Measurements from ENCODE around the gene INSIG1. TPM values are rescaled to one million over a fixed set of nuclear protein-coding genes. Genes with fewer than 3 reads are reported as not detected.

INSIG1 gene
- polyA plus RNA-seq, 1 of the 3 experiments (the other 2 are of a cell fraction), result 6.4 TPM

GRCh38 chr7:155287284-155287935, 10.3 kb upstream of the INSIG1 start:
- TF ChIP-seq, protein P1, sequence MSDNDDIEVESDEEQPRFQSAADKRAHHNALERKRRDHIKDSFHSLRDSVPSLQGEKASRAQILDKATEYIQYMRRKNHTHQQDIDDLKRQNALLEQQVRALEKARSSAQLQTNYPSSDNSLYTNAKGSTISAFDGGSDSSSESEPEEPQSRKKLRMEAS (IDR thresholded peaks at IDR 0.05; ENCODE audit: low read depth), result no peak
- no peak for TF ChIP-seq CHD2 (IDR thresholded peaks at IDR 0.05; ENCODE audit: low read length, partially characterized antibody)
- no peak for TF ChIP-seq FOSL2 (IDR thresholded peaks at IDR 0.05; ENCODE audit: borderline replicate concordance, low read depth)
- TF ChIP-seq EP300 (IDR thresholded peaks at IDR 0.05; ENCODE audit: borderline replicate concordance in 1 of 2, low read depth in 1 of 2, low read length in 1 of 2), result no peak
- TF ChIP-seq IRF3 (IDR thresholded peaks at IDR 0.05; ENCODE audit: low read depth, low read length), result no peak
- TF ChIP-seq NRF1 (IDR thresholded peaks at IDR 0.05; ENCODE audit: low read depth, low read length), result no peak
- TF ChIP-seq RXRA (IDR thresholded peaks at IDR 0.05; ENCODE audit: borderline replicate concordance, low read depth), result no peak
- no peak for TF ChIP-seq SIN3A (IDR thresholded peaks at IDR 0.05; ENCODE audit: borderline replicate concordance, low read depth, low read length)
- no peak for TF ChIP-seq RAD21 (IDR thresholded peaks at IDR 0.05; ENCODE audit: low read length)
- no peak for TF ChIP-seq FOXM1 (IDR thresholded peaks at IDR 0.05; ENCODE audit: low read depth)
- TF ChIP-seq ZBTB33 (IDR thresholded peaks at IDR 0.05; ENCODE audit: borderline replicate concordance, low read depth), result no peak
- TF ChIP-seq GATA2 (CRISPR knock-in tag; IDR thresholded peaks at IDR 0.05), result no peak
- TF ChIP-seq, protein P2, sequence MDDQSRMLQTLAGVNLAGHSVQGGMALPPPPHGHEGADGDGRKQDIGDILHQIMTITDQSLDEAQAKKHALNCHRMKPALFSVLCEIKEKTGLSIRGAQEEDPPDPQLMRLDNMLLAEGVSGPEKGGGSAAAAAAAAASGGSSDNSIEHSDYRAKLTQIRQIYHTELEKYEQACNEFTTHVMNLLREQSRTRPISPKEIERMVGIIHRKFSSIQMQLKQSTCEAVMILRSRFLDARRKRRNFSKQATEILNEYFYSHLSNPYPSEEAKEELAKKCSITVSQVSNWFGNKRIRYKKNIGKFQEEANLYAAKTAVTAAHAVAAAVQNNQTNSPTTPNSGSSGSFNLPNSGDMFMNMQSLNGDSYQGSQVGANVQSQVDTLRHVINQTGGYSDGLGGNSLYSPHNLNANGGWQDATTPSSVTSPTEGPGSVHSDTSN (IDR thresholded peaks at IDR 0.05), result no peak
- DNase-seq, result no peak
- ChIA-PET POLR2A (no interaction called here), CTCF (interaction anchor here (0.6 to 1.4 kb wide), 3 partner anchors 10 to 97 kb away, joined by 3 to 4 read pairs (median 4); partner anchors contain the start of gene INSIG1)
- Histone ChIP-seq H4K20me1 (ENCODE audit: insufficient read depth) (no peaks in the 10 kb centered on the region), H3K9ac (no peak overlapping the region), H3K9me2 (no peaks in the 10 kb centered on the region), H3K79me2 (ENCODE audit: insufficient read depth) (no peaks in the 10 kb centered on the region), H3K4me3 (ENCODE audit: low read depth in 2 of 2, low read length in 1 of 2) (no peak overlapping the region), H3K27me3 (ENCODE audit: insufficient read depth) (peaks cover 33% of the 10 kb centered on the region), H3K9me3 (no peaks in the 10 kb centered on the region), H3K4me1 (ENCODE audit: control insufficient read depth in 1 of 2, insufficient read depth in 2 of 2, low read depth in 1 of 2, low read length in 1 of 2) (peaks cover 0 to 2% of the 10 kb centered on the region in 2 experiments; a peak in 1 of 4 replicates), H3K36me3 (replicated peaks in 1 of 2; ENCODE audit: control insufficient read depth in 1 of 2, insufficient read depth in 2 of 2, low read length in 1 of 2) (no peaks in the 10 kb centered on the region), H2AFZ (ENCODE audit: low read depth) (no peak overlapping the region), H3F3A (replicated peaks; ENCODE audit: insufficient read depth) (no peaks in the 10 kb centered on the region), H3K27ac (ENCODE audit: low read depth in 2 of 2, low read length in 1 of 2) (no peak overlapping the region), H3K4me2 (no peak overlapping the region)
- 81% methylated on average over 26 of the region's 26 CpGs for WGBS (ENCODE audit: low lambda C conversion rate)

Measured in SK-N-SH (cell line).